H1 (cell line): Measurements from ENCODE around the gene NALF2.

ENCODE experiments used
- CBX8 ChIP-seq: fragments of 300-800, 300-1000 bp; sonication (generic); IDR thresholded peaks from 2 replicates; pipeline ENCODE4 v1.7.1; 2016; ENCODE audit warnings: low read depth, low read length, borderline replicate concordance
- PHF8 ChIP-seq: fragments of 200-600 bp; sonication (generic); conservative IDR thresholded peaks from 2 replicates; pipeline ENCODE4 v1.7.1; 2012; ENCODE audit warnings: low read depth, mild to moderate bottlenecking, inconsistent platforms, low read length, moderate library complexity
- POLR2A ChIP-seq, 2 experiments: IDR thresholded peaks; 1 replicate in 1 of 2; 2 replicates in 1 of 2; pipeline ENCODE4 v1.6.1; 2011; ENCODE audit warnings: low read depth in 2 of 2, low read length in 2 of 2, mild to moderate bottlenecking in 2 of 2; ENCODE audit errors: control extremely low read depth in 1 of 2
- POLR2AphosphoS5 ChIP-seq: IDR thresholded peaks from 2 replicates; pipeline ENCODE4 v1.6.1; 2011; ENCODE audit warnings: low read depth, low read length
- RNF2 ChIP-seq: fragments of 200-900, 300-1000 bp; sonication (generic); IDR thresholded peaks from 2 replicates; pipeline ENCODE4 v1.7.1; 2016; ENCODE audit warnings: borderline replicate concordance, low read depth, mild to moderate bottlenecking, antibody characterized with exemption, low read length; ENCODE audit not compliant: poor library complexity, severe bottlenecking; ENCODE audit errors: missing control alignments
- RXRA ChIP-seq: IDR thresholded peaks from 2 replicates; pipeline ENCODE4 v1.6.1; 2011; ENCODE audit warnings: low read depth, mild to moderate bottlenecking, low read length, moderate library complexity; ENCODE audit not compliant: insufficient read depth
- TBP ChIP-seq: IDR thresholded peaks from 2 replicates; pipeline ENCODE4 v1.6.1; 2011; ENCODE audit warnings: low read depth, low read length, improper control_type of control experiment
- YY1 ChIP-seq: IDR thresholded peaks from 2 replicates; pipeline ENCODE4 v1.6.1; 2011; ENCODE audit warnings: low read depth, mild to moderate bottlenecking, low read length
- TF ChIP-seq, protein P1 (sequence below), 3 experiments: IDR thresholded peaks; 1 replicate in 2 of 3; 2 replicates in 1 of 3; pipeline versions ENCODE4 v1.5.1 to v1.6.1; 2011; ENCODE audit warnings: low read length in 3 of 3, mild to moderate bottlenecking in 3 of 3, inconsistent platforms in 2 of 3, low read depth in 1 of 3, moderate library complexity in 1 of 3; ENCODE audit not compliant: insufficient read depth in 1 of 3; ENCODE audit errors: control extremely low read depth in 1 of 3

DNA sequence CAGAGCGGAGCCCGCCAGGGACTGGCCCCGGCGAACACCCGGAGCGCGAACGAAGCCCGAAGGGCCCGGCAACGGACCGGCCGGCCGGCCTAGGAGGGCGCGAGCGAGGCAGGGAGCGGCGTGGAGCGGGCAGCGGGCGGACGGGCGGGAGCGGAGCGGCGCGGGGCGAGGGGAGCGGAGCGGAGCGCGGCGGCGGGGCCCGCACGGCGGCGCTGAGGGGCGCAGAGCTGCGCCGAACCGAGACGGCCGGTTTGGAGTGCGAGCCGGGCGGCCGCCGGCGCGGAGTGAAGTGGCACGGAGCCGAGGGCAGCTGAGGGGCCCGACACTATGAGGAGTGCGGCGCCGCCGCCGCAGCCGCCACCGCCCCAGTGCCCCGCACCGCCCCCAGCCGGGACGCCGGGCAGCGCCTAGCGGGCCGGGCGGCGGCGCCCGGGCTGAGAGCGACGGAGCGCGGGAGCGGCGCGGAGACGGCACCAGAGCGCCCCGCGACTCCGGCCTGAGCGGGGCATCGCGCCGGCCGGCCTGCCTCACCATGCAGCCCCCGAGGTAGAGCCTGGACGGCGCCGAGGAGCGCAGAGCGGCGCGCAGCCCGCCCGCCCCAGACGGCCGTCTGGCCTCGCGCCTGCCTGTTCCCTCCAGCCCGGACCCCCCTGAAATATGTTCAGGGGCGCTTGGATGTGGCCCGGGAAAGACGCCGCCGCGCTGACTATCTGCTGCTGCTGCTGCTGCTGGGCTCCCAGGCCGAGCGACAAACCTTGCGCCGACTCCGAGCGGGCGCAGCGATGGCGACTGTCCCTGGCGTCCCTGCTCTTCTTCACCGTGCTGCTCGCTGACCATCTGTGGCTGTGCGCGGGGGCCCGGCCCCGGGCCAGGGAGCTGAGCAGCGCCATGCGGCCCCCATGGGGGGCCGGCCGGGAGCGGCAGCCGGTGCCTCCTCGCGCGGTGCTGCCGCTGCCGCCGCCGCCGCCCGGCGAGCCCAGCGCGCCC lies 793 bp downstream of the NALF2 start:
- TF ChIP-seq POLR2A (IDR thresholded peaks at IDR 0.05; ENCODE audit: control extremely low read depth in 1 of 2, low read depth in 2 of 2, low read length in 2 of 2): no peak
- TF ChIP-seq, protein P1, sequence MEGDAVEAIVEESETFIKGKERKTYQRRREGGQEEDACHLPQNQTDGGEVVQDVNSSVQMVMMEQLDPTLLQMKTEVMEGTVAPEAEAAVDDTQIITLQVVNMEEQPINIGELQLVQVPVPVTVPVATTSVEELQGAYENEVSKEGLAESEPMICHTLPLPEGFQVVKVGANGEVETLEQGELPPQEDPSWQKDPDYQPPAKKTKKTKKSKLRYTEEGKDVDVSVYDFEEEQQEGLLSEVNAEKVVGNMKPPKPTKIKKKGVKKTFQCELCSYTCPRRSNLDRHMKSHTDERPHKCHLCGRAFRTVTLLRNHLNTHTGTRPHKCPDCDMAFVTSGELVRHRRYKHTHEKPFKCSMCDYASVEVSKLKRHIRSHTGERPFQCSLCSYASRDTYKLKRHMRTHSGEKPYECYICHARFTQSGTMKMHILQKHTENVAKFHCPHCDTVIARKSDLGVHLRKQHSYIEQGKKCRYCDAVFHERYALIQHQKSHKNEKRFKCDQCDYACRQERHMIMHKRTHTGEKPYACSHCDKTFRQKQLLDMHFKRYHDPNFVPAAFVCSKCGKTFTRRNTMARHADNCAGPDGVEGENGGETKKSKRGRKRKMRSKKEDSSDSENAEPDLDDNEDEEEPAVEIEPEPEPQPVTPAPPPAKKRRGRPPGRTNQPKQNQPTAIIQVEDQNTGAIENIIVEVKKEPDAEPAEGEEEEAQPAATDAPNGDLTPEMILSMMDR (IDR thresholded peaks at IDR 0.05; ENCODE audit: control extremely low read depth in 1 of 3, insufficient read depth in 1 of 3, low read depth in 1 of 3, low read length in 3 of 3): no peak
- TF ChIP-seq RXRA: no peak
- no peak for TF ChIP-seq YY1
- no peak for TF ChIP-seq PHF8
- no peak for TF ChIP-seq CBX8
- no peak for TF ChIP-seq POLR2AphosphoS5
- no peak for TF ChIP-seq TBP
- no peak for TF ChIP-seq RNF2
